HFF-Myc (cell line): ENCODE data around the gene CYP26B1.

Experiments used
- DNase-seq: peaks from one replicate; pipeline ENCODE4 v3.0.0-alpha.2; 2011; ENCODE audit warnings: low read depth; ENCODE audit errors: extremely low read depth
- H3K4me3 ChIP-seq: replicated peaks from 2 replicates; pipeline ENCODE4 v1.5.1; 2011; ENCODE audit warnings: low read depth, mild to moderate bottlenecking, control low read depth, low read length
- TF ChIP-seq, protein P1 (sequence below): IDR thresholded peaks from 2 replicates; pipeline ENCODE4 v1.5.1; 2012; ENCODE audit warnings: mild to moderate bottlenecking, low read depth, low read length, control low read depth; ENCODE audit errors: missing control alignments

Gene CYP26B1

DNA sequence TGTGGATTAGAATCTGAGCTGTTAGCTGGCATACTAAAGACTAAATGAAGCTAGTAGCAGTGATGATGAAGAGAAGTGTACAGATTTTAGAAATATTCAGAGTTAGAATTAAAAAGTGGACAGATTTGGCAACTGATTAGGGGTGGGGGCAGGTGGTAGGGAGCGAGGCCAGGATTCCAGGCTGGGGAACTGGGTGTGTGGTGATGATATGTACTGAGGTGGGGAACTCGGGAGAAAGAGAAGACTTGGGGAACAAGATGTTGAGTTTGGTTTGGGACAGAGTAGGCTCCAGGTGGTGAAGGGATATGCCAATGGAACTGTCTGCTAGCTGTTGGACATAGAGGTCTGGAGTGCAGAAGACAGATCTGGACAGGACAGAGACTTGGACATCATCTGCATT lies 9.2 kb upstream of the CYP26B1 start:
- no peak for DNase-seq
- TF ChIP-seq, protein P1, sequence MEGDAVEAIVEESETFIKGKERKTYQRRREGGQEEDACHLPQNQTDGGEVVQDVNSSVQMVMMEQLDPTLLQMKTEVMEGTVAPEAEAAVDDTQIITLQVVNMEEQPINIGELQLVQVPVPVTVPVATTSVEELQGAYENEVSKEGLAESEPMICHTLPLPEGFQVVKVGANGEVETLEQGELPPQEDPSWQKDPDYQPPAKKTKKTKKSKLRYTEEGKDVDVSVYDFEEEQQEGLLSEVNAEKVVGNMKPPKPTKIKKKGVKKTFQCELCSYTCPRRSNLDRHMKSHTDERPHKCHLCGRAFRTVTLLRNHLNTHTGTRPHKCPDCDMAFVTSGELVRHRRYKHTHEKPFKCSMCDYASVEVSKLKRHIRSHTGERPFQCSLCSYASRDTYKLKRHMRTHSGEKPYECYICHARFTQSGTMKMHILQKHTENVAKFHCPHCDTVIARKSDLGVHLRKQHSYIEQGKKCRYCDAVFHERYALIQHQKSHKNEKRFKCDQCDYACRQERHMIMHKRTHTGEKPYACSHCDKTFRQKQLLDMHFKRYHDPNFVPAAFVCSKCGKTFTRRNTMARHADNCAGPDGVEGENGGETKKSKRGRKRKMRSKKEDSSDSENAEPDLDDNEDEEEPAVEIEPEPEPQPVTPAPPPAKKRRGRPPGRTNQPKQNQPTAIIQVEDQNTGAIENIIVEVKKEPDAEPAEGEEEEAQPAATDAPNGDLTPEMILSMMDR: no peak
- H3K4me3 ChIP-seq: no peak overlapping the region

DNA sequence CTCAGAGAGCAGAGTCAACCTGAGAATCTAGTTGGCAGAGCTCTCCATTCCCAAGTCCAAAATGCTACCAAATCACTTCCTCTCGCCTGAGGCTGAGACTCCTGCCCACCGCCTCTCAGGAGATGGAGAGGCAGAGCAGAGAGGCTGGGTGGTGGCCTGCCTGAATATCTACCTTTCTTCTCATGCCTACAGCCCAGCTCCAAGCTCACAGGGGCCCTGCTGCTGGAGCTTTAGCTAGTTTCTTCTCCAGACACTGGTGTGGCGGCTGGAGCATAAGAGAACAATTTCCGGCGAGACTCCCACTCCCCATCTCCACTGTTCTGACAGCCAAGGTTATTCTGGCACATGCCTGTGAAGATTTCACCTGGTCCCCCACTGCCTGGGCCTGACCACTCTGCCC lies 8.1 kb upstream of the CYP26B1 start:
- no peak for DNase-seq
- H3K4me3 ChIP-seq: no peak overlapping the region
- TF ChIP-seq, protein P1: no peak

DNA sequence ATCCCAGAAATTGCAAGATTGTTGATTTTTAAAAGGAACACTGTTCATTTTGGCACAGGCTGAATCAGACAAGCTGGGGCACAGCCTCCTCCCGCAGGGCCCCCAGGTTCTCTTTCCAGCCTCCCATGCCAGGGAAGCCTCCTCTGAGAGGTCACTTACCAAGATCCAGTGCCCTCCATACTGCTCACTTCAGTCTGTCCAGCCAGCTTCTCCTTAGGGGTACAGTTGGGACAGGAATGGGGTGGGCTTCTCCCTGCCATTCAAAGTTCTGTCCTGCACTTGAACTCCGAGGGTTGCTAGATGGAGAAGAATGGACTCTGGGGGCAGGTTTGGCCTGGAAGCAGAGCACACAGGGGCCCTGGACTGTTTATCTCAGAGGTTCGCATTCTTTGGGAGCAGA lies 7.5 kb upstream of the CYP26B1 start:
- no peak overlapping the region for H3K4me3 ChIP-seq
- DNase-seq: no peak
- TF ChIP-seq, protein P1: no peak

DNA sequence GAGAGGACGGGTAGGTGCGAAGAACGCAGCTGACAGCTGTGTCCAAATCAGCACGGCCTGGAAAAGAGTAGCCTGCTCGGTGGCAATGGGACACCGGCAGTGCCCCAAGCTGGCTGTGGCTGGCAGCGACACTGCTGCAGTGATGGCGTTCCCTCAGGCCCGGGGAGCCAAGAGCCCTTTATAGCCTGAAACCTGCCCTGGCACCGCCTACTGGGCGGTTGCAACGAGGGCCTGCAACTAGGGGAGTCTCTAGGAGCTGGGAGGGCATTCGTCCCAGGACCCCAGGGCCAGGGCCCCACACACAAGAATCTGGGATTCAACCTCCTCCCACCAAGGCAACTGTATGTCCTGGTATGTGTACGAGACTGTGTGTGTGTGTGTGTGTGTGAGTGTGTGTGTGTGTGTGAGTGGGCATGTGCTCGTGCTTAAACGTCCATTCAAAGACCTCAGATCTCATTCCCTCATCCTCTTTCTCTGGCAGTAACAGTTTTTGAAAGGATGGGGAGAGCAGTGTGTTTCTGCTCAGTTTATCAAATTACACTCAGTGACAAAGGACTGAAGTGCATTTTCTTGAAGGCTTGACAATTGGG lies 6.8 kb upstream of the CYP26B1 start:
- H3K4me3 ChIP-seq: no peak overlapping the region
- TF ChIP-seq, protein P1: no peak
- DNase-seq: no peak

DNA sequence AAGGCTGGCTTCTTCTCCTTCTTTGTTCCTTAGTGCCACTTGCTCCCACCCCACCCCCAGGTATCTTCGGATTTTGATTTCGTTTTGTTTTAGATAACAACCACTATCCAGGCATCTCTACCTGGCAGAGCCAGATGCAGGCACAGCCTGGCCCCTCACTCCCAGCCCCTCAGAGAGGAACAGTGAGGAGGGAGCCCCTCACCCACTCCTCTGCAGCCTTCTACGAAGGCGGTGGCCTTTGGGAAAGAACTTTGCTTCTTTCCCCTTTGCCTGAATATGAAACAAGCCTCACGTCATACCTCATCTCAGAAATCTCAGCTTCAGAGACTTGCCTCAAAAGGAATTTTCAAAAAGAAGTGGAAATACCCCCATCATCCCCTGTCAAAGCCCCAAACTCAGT lies 6.3 kb upstream of the CYP26B1 start:
- TF ChIP-seq, protein P1: no peak
- DNase-seq: no peak
- no peak overlapping the region for H3K4me3 ChIP-seq

DNA sequence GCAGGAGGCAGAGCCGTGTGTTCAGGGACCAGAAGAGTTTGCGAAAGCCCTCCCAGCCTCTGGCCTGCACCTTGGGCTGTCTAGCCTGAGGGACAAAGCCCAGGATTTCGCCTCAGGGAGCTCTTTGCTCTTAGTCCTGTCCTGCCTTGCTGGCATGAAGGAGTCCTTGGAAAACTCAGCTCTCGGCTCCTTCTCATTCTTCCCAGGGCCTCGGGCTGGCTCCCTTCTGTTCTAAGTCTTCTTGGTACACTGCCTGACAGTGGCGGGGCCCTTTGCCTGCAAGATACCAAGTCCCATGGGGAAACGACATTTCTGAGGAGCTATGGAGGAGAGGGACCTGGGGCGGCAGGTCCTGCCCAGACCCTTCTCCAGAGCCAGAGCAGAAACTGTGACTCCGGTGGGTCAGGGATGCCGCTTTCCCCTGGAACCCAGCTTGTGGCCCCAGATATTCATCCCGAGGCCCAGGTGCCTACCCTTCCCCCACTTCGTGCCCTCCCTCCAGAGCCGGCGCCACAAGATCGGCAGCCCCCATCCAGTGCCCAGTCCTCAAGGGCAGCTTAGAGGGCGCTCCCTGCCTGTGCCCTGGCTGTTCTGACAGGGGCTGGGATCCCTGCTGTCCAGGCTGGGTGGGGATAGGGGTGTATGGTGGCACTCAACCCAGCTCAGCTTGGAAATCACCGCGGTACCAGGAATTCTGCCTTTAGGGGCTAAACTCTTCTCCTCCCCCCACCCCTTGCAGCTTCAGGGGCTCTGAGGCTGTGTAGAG lies 5.5 kb upstream of the CYP26B1 start:
- TF ChIP-seq, protein P1: no peak
- no peak for DNase-seq
- H3K4me3 ChIP-seq: no peak overlapping the region
